Measurements from ENCODE around the gene MESP1.

GRCh38 chr15:89728254-89728653 is 22.8 kb downstream of the MESP1 start:
- TF ChIP-seq CTCF (IDR thresholded peaks at IDR 0.05; ENCODE audit: insufficient read depth, low read length) (no peak), REST (IDR thresholded peaks at IDR 0.05; ENCODE audit: insufficient replicate concordance, low read depth) (no peak)
